Spleen (tissue), 11 donors: ENCODE data around the gene CIAO3. TPM values are rescaled to one million over a fixed set of nuclear protein-coding genes. Genes with fewer than 3 reads are reported as not detected.
"Not testable (repeated sequence)": the region's sequence is repeated elsewhere in the genome, so short reads cannot be mapped to it uniquely, and the experiment has no call there.

Experiments
- DNase-seq: peaks from one replicate; pipeline ENCODE4 v3.0.0-alpha.2; 2020
- H3K27ac ChIP-seq, 8 donors: fragments of 200-600 bp; sonication (generic) in 7 of 8; 1 replicate in 4 of 8; 2 replicates in 4 of 8; pipeline versions ENCODE4 v1.5.0 to v1.8.0; 2016 to 2021; ENCODE audit warnings: inconsistent platforms in 4 of 8, mild to moderate bottlenecking in 4 of 8, moderate library complexity in 1 of 8
- H3K27me3 ChIP-seq, 7 donors: fragments of 200-600 bp; sonication (generic) in 6 of 7; replicated peaks in 1 of 7; 1 replicate in 4 of 7; 2 replicates in 3 of 7; pipeline versions ENCODE4 v1.5.0 to v1.8.0; 2016 to 2021; ENCODE audit warnings: inconsistent platforms in 3 of 7, mild to moderate bottlenecking in 1 of 7
- H3K36me3 ChIP-seq, 6 donors: fragments of 200-600 bp; sonication (generic) in 5 of 6; 1 replicate in 4 of 6; 2 replicates in 2 of 6; pipeline versions ENCODE4 v1.5.0 to v1.8.0; 2016 to 2021; ENCODE audit warnings: inconsistent platforms in 2 of 6
- H3K4me1 ChIP-seq, 6 donors: fragments of 200-600 bp; sonication (generic) in 5 of 6; 1 replicate in 3 of 6; 2 replicates in 3 of 6; pipeline versions ENCODE4 v1.5.0 to v1.8.0; 2016 to 2021; ENCODE audit warnings: inconsistent platforms in 3 of 6
- H3K4me3 ChIP-seq, 8 donors: fragments of 200-600 bp; sonication (generic) in 7 of 8; 1 replicate in 4 of 8; 2 replicates in 4 of 8; pipeline versions ENCODE4 v1.5.0 to v1.8.0; 2016 to 2021; ENCODE audit warnings: inconsistent platforms in 4 of 8, mild to moderate bottlenecking in 4 of 8, moderate library complexity in 2 of 8
- H3K9me3 ChIP-seq, 8 donors: fragments of 200-600 bp; sonication (generic) in 7 of 8; 1 replicate in 4 of 8; 2 replicates in 4 of 8; pipeline versions ENCODE4 v1.5.0 to v1.8.0; 2016 to 2021; ENCODE audit warnings: inconsistent platforms in 4 of 8
- CTCF ChIP-seq, 11 experiments: fragments of 200-600 bp in 7 of 11; fragments of 450-650 bp in 4 of 11; sonication (generic) in 4 of 11; IDR thresholded peaks in 8 of 11; conservative IDR thresholded peaks in 3 of 11; 1 replicate in 7 of 11; 2 replicates in 4 of 11; pipeline versions ENCODE4 v1.4.0 to v1.8.0; 2016 to 2021; ENCODE audit warnings: antibody characterized with exemption in 11 of 11, inconsistent platforms in 4 of 11, mild to moderate bottlenecking in 1 of 11
- POLR2A ChIP-seq, 3 donors: fragments of 450-650 bp; IDR thresholded peaks; one replicate each; pipeline ENCODE4 v1.5.1; 2017; ENCODE audit warnings: antibody characterized with exemption in 3 of 3, mild to moderate bottlenecking in 1 of 3
- POLR2AphosphoS5 ChIP-seq, 3 donors: sonication (generic); formaldehyde crosslinking; IDR thresholded peaks; one replicate each; pipeline ENCODE4 v1.5.1; 2017; ENCODE audit warnings: antibody characterized with exemption in 3 of 3
- WGBS, 5 donors: extraction: QIAGEN DNeasy Blood & Tissue Kit in 3 of 5; methylation state at CpG; one replicate each; pipeline versions ENCODE4 v1.1.5 to v1.1.7; 2013 to 2018; 5-methylcytosine and 5-hydroxymethylcytosine counted together
- intact Hi-C: fragments of 100-400 bp; cut with DNase I; formaldehyde crosslinking; loops from one replicate; pipeline ENCODE4 v1.15.0; 2023; ENCODE audit warnings: low total_unique reads
- polyA plus RNA-seq, 3 donors: library from polyadenylated mRNA; stranded (reverse); fragments of 200-250 nt; gene quantifications; one replicate each; pipeline ENCODE4 v1.2.1, GENCODE V29; 2013
- total RNA-seq, 7 donors: library from RNA; depleted of rRNA in 3 of 7; stranded (reverse); fragments of >200 nt in 3 of 7; fragmentation: NEBNext Ultra II Directional in 4 of 7; extraction: Animal tissue kit (Norgen Biotek cat#: 25700) in 4 of 7; gene quantifications; one replicate each; pipeline versions ENCODE4 v1.1.0 to v1.2.1, GENCODE V29; 2016 to 2021
- donor health status: healthy with polysubstance abuse.
- donor health status: DM: no; HTN: no; CAD: no; lungs with moderate emphysema.
- donor health status: DM: no; HTN: no; CAD: no.
- donor health status: Bipolar disorder and iron deficiency.
- donor health status: healthy.
- donor health status: DM: no; HTN: no; CAD: no.
- donor health status: DM: yes; HTN: yes; CAD: no.

CIAO3 gene
- total and polyA plus RNA-seq, 10 donors, result 24.9 to 80.4 (median 39.4) TPM

- 79 to 100% (median 83%) methylated on average over 1 to 15 of the region's 15 CpGs for WGBS, 5 donors
- Histone ChIP-seq H3K9me3 (peaks cover 0 to 6% (median 0%) of the 10 kb centered on the region in 8 donors), H3K4me1 (peaks cover 0 to 3% (median 0%) of the 10 kb centered on the region in 6 donors), H3K36me3 (no peaks in the 10 kb centered on the region), H3K27me3 (peaks cover 0 to 57% (median 14%) of the 10 kb centered on the region in 7 donors), H3K4me3 (no peak overlapping the region), H3K27ac (no peak overlapping the region)
- intact Hi-C loops, result no loop called here
- TF ChIP-seq POLR2AphosphoS5 (IDR thresholded peaks at IDR 0.05), result no peak
- no peak for TF ChIP-seq POLR2A (IDR thresholded peaks at IDR 0.05)
- TF ChIP-seq CTCF (IDR thresholded peaks at IDR 0.05 in 8 of 11, conservative IDR thresholded peaks at IDR 0.05 in 3 of 11), result no peak
- no peak for DNase-seq
These were observed 19.3 kb upstream of the CIAO3 start for GRCh38 chr16:760065-760464.

GRCh38 chr16:759110-759910 lies 18.5 kb upstream of the CIAO3 start:
- no peak for TF ChIP-seq CTCF (IDR thresholded peaks at IDR 0.05 in 8 of 11, conservative IDR thresholded peaks at IDR 0.05 in 3 of 11)
- Histone ChIP-seq H3K27me3 (peaks cover 0 to 49% (median 14%) of the 10 kb centered on the region in 7 donors), H3K4me1 (peaks cover 0 to 10% (median 2%) of the 10 kb centered on the region in 6 donors), H3K27ac (no peak overlapping the region), H3K9me3 (peaks cover 0 to 6% (median 0%) of the 10 kb centered on the region in 8 donors), H3K36me3 (no peaks in the 10 kb centered on the region), H3K4me3 (no peak overlapping the region)
- 86 to 91% (median 90%) methylated on average over 33 to 34 of the region's 34 CpGs for WGBS, 5 donors
- no peak for DNase-seq
- intact Hi-C loops, result no loop called here

GRCh38 chr16:756428-756827 lies 15.6 kb upstream of the CIAO3 start:
- TF ChIP-seq POLR2A (IDR thresholded peaks at IDR 0.05) (no peak), POLR2AphosphoS5 (IDR thresholded peaks at IDR 0.05) (no peak), CTCF (IDR thresholded peaks at IDR 0.05 in 8 of 11, conservative IDR thresholded peaks at IDR 0.05 in 3 of 11) (no peak)
- DNase-seq, result no peak
- H3K9me3 ChIP-seq, result peaks cover 0 to 6% (median 0%) of the 10 kb centered on the region in 8 donors
- H3K27ac ChIP-seq, result no peak overlapping the region
- WGBS, 5 donors, result 89 to 94% (median 92%) methylated on average over 5 of the region's 5 CpGs
- H3K36me3 ChIP-seq, result no peaks in the 10 kb centered on the region
- H3K27me3 ChIP-seq, result peaks cover 0 to 25% (median 0%) of the 10 kb centered on the region in 7 donors
- no peak overlapping the region for H3K4me3 ChIP-seq
- H3K4me1 ChIP-seq, result peaks cover 0 to 12% (median 2%) of the 10 kb centered on the region in 6 donors
- intact Hi-C loops, result no loop called here

GRCh38 chr16:754656-755055 lies 13.9 kb upstream of the CIAO3 start:
- peaks cover 0 to 9% (median 0%) of the 10 kb centered on the region in 7 donors for H3K27me3 ChIP-seq
- peaks cover 0 to 6% (median 0%) of the 10 kb centered on the region in 8 donors for H3K9me3 ChIP-seq
- peak overlapping the region in 4 of 8 donors; percentile 20 to 60 (median 46) for H3K27ac ChIP-seq
- H3K36me3 ChIP-seq, result no peaks in the 10 kb centered on the region
- WGBS, 5 donors, result 12 to 21% (median 20%) methylated on average over 11 of the region's 11 CpGs
- intact Hi-C loops, result no loop called here
- peaks cover 0 to 12% (median 2%) of the 10 kb centered on the region in 6 donors for H3K4me1 ChIP-seq
- DNase-seq, result peak; percentile 73
- H3K4me3 ChIP-seq, result no peak overlapping the region
- TF ChIP-seq POLR2AphosphoS5 (IDR thresholded peaks at IDR 0.05) (no peak), POLR2A (IDR thresholded peaks at IDR 0.05) (no peak), CTCF (IDR thresholded peaks at IDR 0.05 in 8 of 11, conservative IDR thresholded peaks at IDR 0.05 in 3 of 11) (no peak)

- H3K9me3 ChIP-seq, H3K4me3 ChIP-seq, H3K27me3 ChIP-seq, H3K36me3 ChIP-seq, DNase-seq, intact Hi-C loops: not testable (repeated sequence)
- H3K27ac ChIP-seq, result peak overlapping the region in 4 of 8 donors; percentile 20 to 60 (median 46)
- WGBS, 5 donors, result 88 to 94% (median 89%) methylated on average over 11 of the region's 11 CpGs
- H3K4me1 ChIP-seq, result peaks cover 0 to 12% (median 2%) of the 10 kb centered on the region in 6 donors
These were observed 13.4 kb upstream of the CIAO3 start for GRCh38 chr16:754121-754607.
